GM21360 (cell line): ENCODE measurements around the gene KMT2C.

Source experiments
- ATAC-seq: cut with Tn5 transposase; IDR thresholded peaks from one replicate; pipeline ENCODE4 v1.9.1; 2021; ENCODE audit warnings: mild to moderate bottlenecking, moderate library complexity; ENCODE audit not compliant: unreplicated experiment

Gene KMT2C

GRCh38 chr7:152152267-152152666 lies 283.5 kb downstream of the KMT2C start:
- ATAC-seq = no peak

GRCh38 chr7:152149363-152149762 lies 286.4 kb downstream of the KMT2C start:
- ATAC-seq = no peak

GRCh38 chr7:152148706-152149105 lies 287.1 kb downstream of the KMT2C start:
- no peak for ATAC-seq

GRCh38 chr7:152145853-152146466 lies 289.8 kb downstream of the KMT2C start:
- no peak for ATAC-seq

GRCh38 chr7:152144557-152145245 lies 291.1 kb downstream of the KMT2C start:
- no peak for ATAC-seq

GRCh38 chr7:152142976-152143595 lies 292.7 kb downstream of the KMT2C start:
- ATAC-seq = no peak

DNA sequence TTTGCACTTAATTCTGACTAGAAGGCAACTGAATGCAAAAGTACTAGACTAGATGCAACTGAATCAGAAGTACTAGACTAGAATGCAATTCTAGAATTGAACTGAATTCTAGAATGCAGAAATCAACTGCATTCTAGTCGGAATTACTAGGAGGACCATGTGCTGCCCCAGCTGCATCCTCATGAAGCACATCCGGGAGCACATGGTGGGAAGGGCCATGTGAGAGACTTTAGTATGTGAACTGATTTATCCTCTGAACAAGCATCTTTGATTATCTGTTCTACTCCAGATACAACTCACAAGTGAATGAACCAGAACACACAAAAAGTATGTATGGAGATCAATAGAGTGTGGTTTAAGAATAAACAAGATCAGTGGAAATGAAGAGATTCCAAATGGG lies 295.2 kb downstream of the KMT2C start:
- no peak for ATAC-seq

DNA sequence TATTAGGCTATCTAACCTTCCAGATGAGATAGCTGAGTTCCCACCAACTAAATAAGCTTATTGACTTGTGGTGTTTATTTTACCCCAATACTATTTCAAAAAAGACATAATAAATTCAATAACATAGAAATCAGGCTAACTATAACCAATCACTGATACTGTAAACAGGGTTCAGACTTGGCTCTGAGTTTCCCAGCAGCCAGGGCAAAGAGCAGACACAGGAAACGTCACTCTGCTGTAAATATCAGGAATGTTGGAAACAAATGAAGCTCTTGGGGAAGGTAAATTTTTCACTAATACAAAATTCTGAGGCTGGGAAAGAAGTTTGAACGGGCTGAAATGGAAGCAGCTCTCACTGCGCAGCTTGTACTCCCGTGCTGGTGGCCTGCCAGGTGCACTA lies 295.7 kb downstream of the KMT2C start:
- no peak for ATAC-seq

- ATAC-seq = no peak
These were observed 298.3 kb downstream of the KMT2C start for GRCh38 chr7:152137476-152138025.

GRCh38 chr7:152136686-152137085 lies 299.1 kb downstream of the KMT2C start:
- no peak for ATAC-seq

- ATAC-seq = no peak
These were observed 302.0 kb downstream of the KMT2C start for GRCh38 chr7:152133804-152134203.

DNA sequence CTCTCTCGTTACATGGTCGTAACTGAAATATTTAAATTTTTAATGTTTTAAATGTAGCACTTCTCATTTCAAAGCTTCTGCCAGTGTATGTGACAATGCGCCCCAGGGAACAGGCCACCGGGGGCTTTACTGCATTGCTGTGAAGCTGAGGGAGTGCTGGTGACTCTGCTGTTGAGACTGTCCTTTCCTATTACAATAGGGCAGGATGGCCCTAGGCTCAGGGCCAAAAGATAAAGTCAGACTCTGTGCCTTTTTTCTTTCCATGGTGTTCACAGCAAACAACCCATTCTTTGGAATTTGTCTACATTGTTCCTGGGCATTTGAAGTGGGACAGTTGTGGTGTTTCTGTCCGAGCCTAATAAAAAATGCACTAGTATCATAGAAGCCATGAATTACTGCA lies 303.0 kb downstream of the KMT2C start:
- ATAC-seq = no peak

DNA sequence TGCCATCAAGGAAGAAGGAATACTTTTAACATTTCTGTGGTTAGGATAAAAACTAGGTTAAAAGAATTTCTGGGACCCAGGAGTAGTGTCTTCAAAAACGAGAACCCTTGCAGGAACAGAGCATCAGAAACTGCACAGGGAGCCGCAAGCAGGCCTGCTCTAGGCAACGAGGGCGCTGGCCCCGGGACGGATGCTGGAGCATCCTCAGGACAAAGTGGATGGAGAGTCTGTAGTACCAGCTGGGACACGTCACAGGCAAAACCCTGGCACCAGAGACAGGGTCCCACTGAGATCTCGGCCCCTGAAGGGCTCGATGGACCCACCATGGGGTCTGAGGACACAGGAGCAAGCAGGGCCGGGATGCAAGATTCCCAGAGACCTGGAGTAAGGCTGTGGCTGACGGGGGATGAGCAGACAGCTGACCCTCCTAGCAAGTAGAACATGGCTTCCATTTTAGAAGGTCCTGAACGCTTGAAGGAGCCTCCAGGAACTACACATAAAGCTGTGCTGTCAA lies 303.8 kb downstream of the KMT2C start:
- ATAC-seq = no peak

GRCh38 chr7:152130658-152131590 lies 304.9 kb downstream of the KMT2C start:
- no peak for ATAC-seq

GRCh38 chr7:152129682-152130081 lies 306.1 kb downstream of the KMT2C start:
- no peak for ATAC-seq

DNA sequence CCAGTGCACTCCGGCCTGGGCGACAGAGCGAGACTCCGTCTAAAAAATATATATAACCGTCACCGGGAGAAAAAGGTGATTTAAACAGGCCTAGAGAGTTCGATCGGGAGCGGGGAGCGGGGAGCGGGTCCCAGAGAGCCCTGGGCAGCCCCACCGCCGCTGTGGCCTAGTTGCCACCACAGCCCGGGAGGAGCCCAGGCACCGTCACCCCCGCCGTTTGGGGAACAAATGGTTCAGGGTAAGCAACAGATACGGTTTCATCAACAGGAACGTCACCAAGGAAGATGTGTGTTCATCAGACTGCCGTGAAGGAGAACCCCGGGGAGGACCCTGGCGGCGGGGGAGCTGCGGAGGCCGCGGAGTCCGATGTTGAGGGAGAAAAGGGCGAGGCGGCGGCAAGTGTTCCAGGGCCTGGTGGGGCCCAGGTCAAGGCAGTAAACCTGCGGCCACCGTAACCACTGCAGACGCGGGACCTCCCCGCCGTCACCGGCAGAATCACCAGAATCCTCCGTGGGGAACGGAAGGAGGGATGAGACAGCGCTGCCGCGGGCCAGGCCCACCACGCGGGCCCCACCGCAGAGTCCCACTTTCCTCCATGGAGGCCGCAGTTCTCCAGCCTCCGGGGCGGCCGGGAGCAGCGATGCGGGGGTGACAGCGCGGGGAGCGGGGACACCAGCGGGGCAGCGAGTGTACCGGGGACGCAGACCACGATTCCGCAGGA lies 306.9 kb downstream of the KMT2C start:
- no peak for ATAC-seq

- no peak for ATAC-seq
These were observed 307.6 kb downstream of the KMT2C start for GRCh38 chr7:152128252-152128651.

GRCh38 chr7:152127229-152127628 lies 308.6 kb downstream of the KMT2C start:
- ATAC-seq = no peak

DNA sequence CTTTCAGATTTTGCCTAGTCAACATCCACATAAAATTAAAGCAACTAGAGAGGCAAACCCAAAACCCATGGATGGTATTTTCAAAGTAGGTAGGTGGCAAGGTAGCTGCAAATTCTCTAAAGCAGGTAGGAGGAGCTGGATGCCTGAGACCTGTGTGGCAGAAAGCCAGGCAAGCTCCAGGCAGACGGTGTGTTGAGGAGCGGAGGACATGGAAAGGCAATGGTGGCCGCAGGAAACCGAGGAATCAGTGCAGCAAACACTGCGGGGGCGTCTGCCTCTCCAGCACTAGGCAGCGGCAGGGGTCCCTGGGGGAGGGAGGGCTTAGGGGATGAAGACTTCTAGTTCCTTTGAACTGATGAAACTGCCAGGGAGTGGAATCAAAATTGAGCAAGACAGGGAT lies 309.1 kb downstream of the KMT2C start:
- ATAC-seq = no peak

DNA sequence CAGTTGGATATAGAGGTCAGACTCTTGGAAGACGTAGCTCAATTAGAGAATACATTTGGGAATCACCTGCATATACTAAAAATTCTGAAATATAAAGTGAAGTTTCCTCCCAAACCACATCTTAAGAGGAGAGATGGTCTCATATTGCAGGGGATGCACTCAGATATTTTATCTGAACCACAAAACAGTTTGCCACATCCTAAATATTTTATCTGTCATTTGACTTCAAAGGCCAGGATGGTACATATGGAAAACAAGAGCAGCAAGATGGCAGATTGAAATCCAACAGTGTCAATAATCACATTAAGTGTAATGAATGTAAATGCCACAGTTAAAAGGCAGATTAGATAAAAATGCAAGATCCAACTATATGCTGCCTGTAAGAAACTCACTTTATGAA lies 313.3 kb downstream of the KMT2C start:
- ATAC-seq = no peak
